Spleen (tissue), 11 donors: ENCODE measurements around the gene EPB41L4B. TPM values are rescaled to one million over a fixed set of nuclear protein-coding genes. Genes with fewer than 3 reads are reported as not detected.

Experiments used
- DNase-seq: peaks from one replicate; pipeline ENCODE4 v3.0.0-alpha.2; 2020
- H3K27ac ChIP-seq, 8 donors: fragments of 200-600 bp; sonication (generic) in 7 of 8; 1 replicate in 4 of 8; 2 replicates in 4 of 8; pipeline versions ENCODE4 v1.5.0 to v1.8.0; 2016 to 2021; ENCODE audit warnings: inconsistent platforms in 4 of 8, mild to moderate bottlenecking in 4 of 8, moderate library complexity in 1 of 8
- H3K27me3 ChIP-seq, 7 donors: fragments of 200-600 bp; sonication (generic) in 6 of 7; replicated peaks in 1 of 7; 1 replicate in 4 of 7; 2 replicates in 3 of 7; pipeline versions ENCODE4 v1.5.0 to v1.8.0; 2016 to 2021; ENCODE audit warnings: inconsistent platforms in 3 of 7, mild to moderate bottlenecking in 1 of 7
- H3K36me3 ChIP-seq, 6 donors: fragments of 200-600 bp; sonication (generic) in 5 of 6; 1 replicate in 4 of 6; 2 replicates in 2 of 6; pipeline versions ENCODE4 v1.5.0 to v1.8.0; 2016 to 2021; ENCODE audit warnings: inconsistent platforms in 2 of 6
- H3K4me1 ChIP-seq, 6 donors: fragments of 200-600 bp; sonication (generic) in 5 of 6; 1 replicate in 3 of 6; 2 replicates in 3 of 6; pipeline versions ENCODE4 v1.5.0 to v1.8.0; 2016 to 2021; ENCODE audit warnings: inconsistent platforms in 3 of 6
- H3K4me3 ChIP-seq, 8 donors: fragments of 200-600 bp; sonication (generic) in 7 of 8; 1 replicate in 4 of 8; 2 replicates in 4 of 8; pipeline versions ENCODE4 v1.5.0 to v1.8.0; 2016 to 2021; ENCODE audit warnings: inconsistent platforms in 4 of 8, mild to moderate bottlenecking in 4 of 8, moderate library complexity in 2 of 8
- H3K9me3 ChIP-seq, 8 donors: fragments of 200-600 bp; sonication (generic) in 7 of 8; 1 replicate in 4 of 8; 2 replicates in 4 of 8; pipeline versions ENCODE4 v1.5.0 to v1.8.0; 2016 to 2021; ENCODE audit warnings: inconsistent platforms in 4 of 8
- CTCF ChIP-seq, 11 experiments: fragments of 200-600 bp in 7 of 11; fragments of 450-650 bp in 4 of 11; sonication (generic) in 4 of 11; IDR thresholded peaks in 8 of 11; conservative IDR thresholded peaks in 3 of 11; 1 replicate in 7 of 11; 2 replicates in 4 of 11; pipeline versions ENCODE4 v1.4.0 to v1.8.0; 2016 to 2021; ENCODE audit warnings: antibody characterized with exemption in 11 of 11, inconsistent platforms in 4 of 11, mild to moderate bottlenecking in 1 of 11
- POLR2A ChIP-seq, 3 donors: fragments of 450-650 bp; IDR thresholded peaks; one replicate each; pipeline ENCODE4 v1.5.1; 2017; ENCODE audit warnings: antibody characterized with exemption in 3 of 3, mild to moderate bottlenecking in 1 of 3
- POLR2AphosphoS5 ChIP-seq, 3 donors: sonication (generic); formaldehyde crosslinking; IDR thresholded peaks; one replicate each; pipeline ENCODE4 v1.5.1; 2017; ENCODE audit warnings: antibody characterized with exemption in 3 of 3
- WGBS, 5 donors: extraction: QIAGEN DNeasy Blood & Tissue Kit in 3 of 5; methylation state at CpG; one replicate each; pipeline versions ENCODE4 v1.1.5 to v1.1.7; 2013 to 2018; 5-methylcytosine and 5-hydroxymethylcytosine counted together
- intact Hi-C: fragments of 100-400 bp; cut with DNase I; formaldehyde crosslinking; loops from one replicate; pipeline ENCODE4 v1.15.0; 2023; ENCODE audit warnings: low total_unique reads
- polyA plus RNA-seq, 3 donors: library from polyadenylated mRNA; stranded (reverse); fragments of 200-250 nt; gene quantifications; one replicate each; pipeline ENCODE4 v1.2.1, GENCODE V29; 2013
- total RNA-seq, 7 donors: library from RNA; depleted of rRNA in 3 of 7; stranded (reverse); fragments of >200 nt in 3 of 7; fragmentation: NEBNext Ultra II Directional in 4 of 7; extraction: Animal tissue kit (Norgen Biotek cat#: 25700) in 4 of 7; gene quantifications; one replicate each; pipeline versions ENCODE4 v1.1.0 to v1.2.1, GENCODE V29; 2016 to 2021
- donor health status: healthy with polysubstance abuse.
- donor health status: DM: no; HTN: no; CAD: no; lungs with moderate emphysema.
- donor health status: DM: no; HTN: no; CAD: no.
- donor health status: Bipolar disorder and iron deficiency.
- donor health status: healthy.
- donor health status: DM: no; HTN: no; CAD: no.
- donor health status: DM: yes; HTN: yes; CAD: no.

Gene EPB41L4B
- total and polyA plus RNA-seq, 10 donors, result 0.02 to 0.43 (median 0.18) TPM; not detected in 3

- no peaks in the 10 kb centered on the region for H3K36me3 ChIP-seq
- no peak for DNase-seq
- intact Hi-C loops, result no loop called here
- 71 to 80% (median 77%) methylated on average over 3 of the region's 3 CpGs for WGBS, 5 donors
- no peak for TF ChIP-seq POLR2AphosphoS5 (IDR thresholded peaks at IDR 0.05)
- TF ChIP-seq POLR2A (IDR thresholded peaks at IDR 0.05), result no peak
- no peak for TF ChIP-seq CTCF (IDR thresholded peaks at IDR 0.05 in 8 of 11, conservative IDR thresholded peaks at IDR 0.05 in 3 of 11)
- no peaks in the 10 kb centered on the region for H3K4me1 ChIP-seq
- H3K4me3 ChIP-seq, result no peak overlapping the region
- peaks cover 0 to 23% (median 0%) of the 10 kb centered on the region in 7 donors for H3K27me3 ChIP-seq
- no peaks in the 10 kb centered on the region for H3K9me3 ChIP-seq
- no peak overlapping the region for H3K27ac ChIP-seq
Measured at GRCh38 chr9:109336409-109336808, 15.6 kb upstream of the EPB41L4B start.

GRCh38 chr9:109335929-109336328 is 15.1 kb upstream of the EPB41L4B start:
- no peak for DNase-seq
- intact Hi-C loops, result no loop called here
- H3K36me3 ChIP-seq, result no peaks in the 10 kb centered on the region
- no peaks in the 10 kb centered on the region for H3K9me3 ChIP-seq
- H3K4me1 ChIP-seq, result no peaks in the 10 kb centered on the region
- TF ChIP-seq POLR2AphosphoS5 (IDR thresholded peaks at IDR 0.05), result no peak
- TF ChIP-seq CTCF (IDR thresholded peaks at IDR 0.05 in 8 of 11, conservative IDR thresholded peaks at IDR 0.05 in 3 of 11), result no peak
- TF ChIP-seq POLR2A (IDR thresholded peaks at IDR 0.05), result no peak
- H3K27me3 ChIP-seq, result peaks cover 0 to 23% (median 0%) of the 10 kb centered on the region in 7 donors
- WGBS, 5 donors, result 41 to 62% (median 54%) methylated on average over 2 of the region's 2 CpGs
- H3K4me3 ChIP-seq, result no peak overlapping the region
- no peak overlapping the region for H3K27ac ChIP-seq

- intact Hi-C loops, result no loop called here
- TF ChIP-seq POLR2A (IDR thresholded peaks at IDR 0.05), result no peak
- TF ChIP-seq CTCF (IDR thresholded peaks at IDR 0.05 in 8 of 11, conservative IDR thresholded peaks at IDR 0.05 in 3 of 11), result no peak
- no peak for TF ChIP-seq POLR2AphosphoS5 (IDR thresholded peaks at IDR 0.05)
- Histone ChIP-seq H3K27me3 (peaks cover 0 to 23% (median 0%) of the 10 kb centered on the region in 7 donors), H3K4me3 (no peak overlapping the region), H3K4me1 (no peaks in the 10 kb centered on the region), H3K36me3 (no peaks in the 10 kb centered on the region), H3K27ac (no peak overlapping the region), H3K9me3 (no peaks in the 10 kb centered on the region)
- no peak for DNase-seq
- WGBS, 5 donors, result 71 to 86% (median 80%) methylated on average over 7 of the region's 7 CpGs
Measured at GRCh38 chr9:109335121-109335520, 14.3 kb upstream of the EPB41L4B start.

- TF ChIP-seq POLR2AphosphoS5 (IDR thresholded peaks at IDR 0.05) (no peak), CTCF (IDR thresholded peaks at IDR 0.05 in 8 of 11, conservative IDR thresholded peaks at IDR 0.05 in 3 of 11) (no peak), POLR2A (IDR thresholded peaks at IDR 0.05) (no peak)
- H3K36me3 ChIP-seq, result no peaks in the 10 kb centered on the region
- H3K9me3 ChIP-seq, result no peaks in the 10 kb centered on the region
- intact Hi-C loops, result no loop called here
- WGBS, 5 donors, result 54 to 74% (median 64%) methylated on average over 5 of the region's 5 CpGs
- peaks cover 0 to 29% (median 0%) of the 10 kb centered on the region in 7 donors for H3K27me3 ChIP-seq
- no peak overlapping the region for H3K4me3 ChIP-seq
- no peak for DNase-seq
- no peaks in the 10 kb centered on the region for H3K4me1 ChIP-seq
- no peak overlapping the region for H3K27ac ChIP-seq
Measured at GRCh38 chr9:109331353-109331752, 10.5 kb upstream of the EPB41L4B start.
